GM18520 (cell line): ENCODE measurements around the gene PKIB.
"Not testable (repeated sequence)": the region's sequence is repeated elsewhere in the genome, so short reads cannot be mapped to it uniquely, and the experiment has no call there.

Experiments used
- ATAC-seq: cut with Tn5 transposase; IDR thresholded peaks from one replicate; pipeline ENCODE4 v1.9.1; 2021; ENCODE audit not compliant: unreplicated experiment

Gene PKIB

DNA sequence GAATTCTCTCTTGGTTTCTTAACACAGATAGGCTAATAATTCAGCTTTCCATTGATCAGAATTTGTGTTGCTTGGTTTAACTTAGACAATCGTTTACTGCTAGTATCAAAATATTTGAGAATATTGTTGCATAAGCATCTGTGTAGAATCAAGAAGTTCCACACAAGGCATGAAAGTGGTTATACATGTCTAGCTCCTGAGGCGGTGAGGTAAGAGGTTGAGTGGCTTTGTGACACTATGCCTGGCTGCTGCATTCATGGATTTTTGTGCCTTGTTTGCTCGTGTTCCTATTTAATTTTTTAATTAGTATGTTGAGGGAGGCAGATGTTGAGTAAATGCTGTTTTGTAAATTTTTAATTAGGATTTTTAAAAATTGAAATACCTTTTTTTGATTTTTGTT is 10.2 kb downstream of the PKIB start:
- ATAC-seq: no peak

DNA sequence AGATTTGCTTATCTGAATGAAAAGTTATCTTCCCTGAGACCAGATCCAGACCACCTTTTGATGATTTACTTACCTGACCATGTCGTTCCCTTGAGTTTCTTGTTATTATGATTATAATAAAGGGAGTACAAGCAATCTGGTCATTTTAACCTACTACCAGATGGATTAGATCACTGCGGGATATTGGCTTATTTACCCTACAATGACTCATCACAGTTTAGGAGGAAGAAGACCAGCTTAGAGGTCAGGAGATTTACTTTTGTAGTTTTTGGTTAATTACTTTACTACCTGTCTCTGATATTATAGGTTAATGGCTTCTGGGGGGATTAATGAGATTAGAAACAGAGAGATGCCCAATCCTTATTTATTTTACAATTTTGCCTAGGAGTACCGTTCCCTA is 10.7 kb downstream of the PKIB start:
- ATAC-seq: no peak

GRCh38 chr6:122621638-122622037 is 11.4 kb downstream of the PKIB start:
- no peak for ATAC-seq

DNA sequence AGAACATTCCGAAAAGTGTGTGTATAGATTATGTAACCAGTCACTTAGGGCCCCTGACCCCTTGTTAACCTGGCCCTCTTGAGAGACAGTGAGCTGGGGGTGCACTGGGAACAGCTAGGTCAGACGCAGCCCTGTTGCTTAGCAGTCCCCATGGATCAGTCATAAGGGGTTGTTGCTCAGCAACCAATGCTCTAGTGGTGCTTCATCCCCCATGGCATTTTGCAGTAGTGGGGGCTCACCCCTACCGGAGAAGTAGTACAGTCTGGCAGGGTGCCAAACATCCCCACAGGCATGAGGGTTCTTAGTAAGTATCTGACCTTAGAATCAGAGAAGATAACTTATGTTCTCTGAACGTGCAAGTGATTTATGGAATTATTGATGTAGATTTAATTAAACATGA is 12.3 kb downstream of the PKIB start:
- no peak for ATAC-seq

DNA sequence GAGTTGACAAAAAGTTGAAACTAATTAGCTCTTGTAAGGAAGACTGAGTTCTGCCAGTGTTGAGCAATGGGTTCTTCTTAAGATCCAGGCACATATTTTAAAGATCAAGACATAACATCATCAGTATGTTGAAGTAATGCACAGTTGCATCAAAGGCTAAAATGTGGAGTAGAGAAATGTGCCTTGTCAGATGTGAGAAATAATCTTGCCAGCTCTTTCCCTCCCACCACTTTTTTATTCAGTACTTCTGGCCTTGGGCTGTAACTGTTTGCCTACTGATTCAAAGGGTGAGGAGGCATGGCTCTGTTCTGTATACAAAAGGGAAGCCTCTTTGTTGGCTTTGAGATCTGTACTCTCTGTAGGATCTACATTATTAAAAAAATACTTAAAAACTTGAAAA is 13.1 kb downstream of the PKIB start:
- ATAC-seq: no peak

GRCh38 chr6:122624853-122625252 is 14.6 kb downstream of the PKIB start:
- no peak for ATAC-seq

DNA sequence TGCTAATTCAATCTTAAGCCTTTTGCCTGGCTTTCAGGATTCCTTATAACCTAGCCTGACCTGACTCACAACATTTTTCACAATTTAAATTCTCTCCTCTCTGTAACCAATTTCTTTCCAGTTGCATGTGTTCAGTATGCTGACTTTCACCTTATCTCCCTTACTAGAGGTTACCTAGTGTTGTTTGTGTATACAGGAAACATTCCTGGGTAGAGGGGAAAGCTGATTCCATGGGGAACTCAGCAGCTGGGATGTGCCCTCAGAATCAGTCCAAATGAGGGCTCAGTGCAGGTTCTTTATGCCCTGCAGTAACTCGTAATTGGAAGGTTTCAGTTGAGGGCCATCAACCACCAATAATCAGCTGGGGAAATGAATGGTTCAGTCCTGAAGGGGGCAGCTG is 18.5 kb downstream of the PKIB start:
- no peak for ATAC-seq

DNA sequence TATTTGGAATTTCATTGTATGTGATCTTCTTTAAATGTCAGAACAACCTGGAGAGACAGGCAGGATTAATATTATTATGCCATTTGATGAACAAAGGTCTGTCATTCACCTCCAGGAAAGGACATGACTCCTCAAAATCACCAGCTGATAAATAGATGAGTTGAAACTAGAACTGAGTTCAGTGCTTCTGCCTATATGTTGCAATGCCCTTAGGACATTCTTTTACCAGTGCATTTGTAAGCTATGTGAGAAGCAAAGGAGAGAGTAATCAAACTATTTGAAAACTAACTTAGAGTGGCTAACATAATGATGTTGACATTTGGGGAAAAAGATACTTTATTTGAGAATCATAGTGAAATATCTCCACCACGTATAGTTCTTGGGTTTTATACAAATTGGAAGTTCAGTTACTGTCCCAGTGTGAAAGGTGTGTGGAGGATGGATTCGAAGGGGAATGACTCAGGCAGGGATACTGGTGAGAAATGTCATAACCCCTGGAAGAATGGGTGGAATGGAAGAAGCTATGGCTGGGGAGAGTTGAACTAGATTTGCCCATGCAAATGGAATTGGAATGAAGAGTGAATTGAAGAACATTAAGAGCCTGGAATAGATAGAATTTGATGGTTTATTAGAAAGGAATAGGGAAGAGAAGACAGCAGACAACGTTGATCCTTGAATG is 21.5 kb downstream of the PKIB start:
- ATAC-seq: no peak

GRCh38 chr6:122640366-122640765 is 30.2 kb downstream of the PKIB start:
- ATAC-seq: no peak

DNA sequence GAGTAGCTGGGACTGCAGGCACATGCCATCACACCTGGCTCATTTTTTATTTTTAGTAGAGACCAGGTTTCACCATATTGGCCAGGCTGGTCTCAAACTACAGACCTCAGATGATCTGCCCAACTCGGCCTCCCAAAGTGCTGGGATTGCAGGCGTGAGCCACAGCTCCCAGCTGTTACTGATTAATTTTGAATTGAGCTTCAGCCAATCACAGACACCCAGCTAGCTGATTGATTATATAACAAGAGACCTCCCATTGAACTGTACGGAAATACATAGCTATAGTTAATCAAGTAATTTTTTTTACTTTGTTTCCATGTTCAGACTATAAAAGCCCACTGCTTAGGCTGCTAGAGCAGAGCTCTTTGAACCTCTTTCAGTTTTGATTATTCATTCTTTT is 31.6 kb downstream of the PKIB start:
- ATAC-seq: no peak

GRCh38 chr6:122642604-122643003 is 32.4 kb downstream of the PKIB start:
- ATAC-seq: not testable (repeated sequence)

- no peak for ATAC-seq
Observed at GRCh38 chr6:122645256-122645655, 35.1 kb downstream of the PKIB start.

GRCh38 chr6:122647765-122648164 is 37.6 kb downstream of the PKIB start:
- no peak for ATAC-seq

DNA sequence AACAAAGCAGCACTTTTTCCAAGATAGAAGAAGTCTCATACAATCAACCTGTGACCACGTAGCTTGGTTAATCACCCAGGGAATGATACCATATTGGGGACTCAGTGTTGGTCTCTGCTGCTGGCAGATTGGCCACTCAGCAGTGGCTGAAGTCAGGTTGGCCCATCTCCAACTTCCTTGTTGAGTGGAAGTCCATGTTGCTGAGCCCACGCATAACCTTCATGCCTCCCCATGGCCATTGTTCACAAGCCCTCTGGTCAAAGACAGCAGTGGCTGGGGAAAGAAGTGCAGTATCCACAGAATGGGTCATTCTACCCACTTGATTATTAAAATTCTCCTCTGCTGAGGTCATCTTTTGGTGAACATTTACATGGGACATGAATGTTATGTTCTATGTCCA is 38.5 kb downstream of the PKIB start:
- ATAC-seq: no peak

- ATAC-seq: no peak
Observed at GRCh38 chr6:122649701-122650100, 39.5 kb downstream of the PKIB start.

DNA sequence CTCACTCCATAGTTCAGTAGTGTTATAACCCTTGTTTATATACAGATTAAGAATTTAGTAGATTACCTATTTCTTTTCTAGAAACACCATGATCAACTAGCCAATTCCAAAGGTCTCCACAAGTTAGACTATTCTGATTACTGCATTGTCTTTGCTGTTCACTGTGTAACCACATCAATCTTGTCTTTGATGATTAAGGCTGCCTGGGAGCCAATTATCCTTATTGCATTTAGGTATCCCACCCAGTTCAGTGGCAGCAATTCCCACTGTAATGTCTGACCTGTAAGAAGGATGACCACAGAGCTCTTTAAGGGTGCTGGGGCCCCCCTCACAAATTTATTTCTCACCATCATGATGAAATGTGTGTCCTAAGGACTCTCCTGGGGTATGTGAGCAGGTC is 40.2 kb downstream of the PKIB start:
- no peak for ATAC-seq

DNA sequence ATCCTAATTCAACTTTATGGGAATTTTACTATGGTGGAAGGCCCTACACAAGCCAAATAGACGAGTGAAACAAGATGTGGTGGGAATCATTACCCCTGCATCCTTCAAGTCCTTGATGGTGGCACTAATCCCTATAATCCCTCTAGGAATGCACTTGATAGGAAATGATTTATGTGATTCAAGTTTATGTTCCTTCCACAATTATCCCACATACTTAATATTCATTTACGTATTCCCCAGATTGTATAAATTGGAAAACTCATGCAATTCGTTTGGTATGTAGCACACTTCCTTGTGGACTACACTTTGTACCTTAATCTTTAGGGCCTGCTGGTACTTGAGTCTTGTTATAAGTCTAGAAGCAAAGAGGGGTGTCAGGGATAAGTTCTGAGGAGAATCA is 40.8 kb downstream of the PKIB start:
- ATAC-seq: no peak

- no peak for ATAC-seq
Observed at GRCh38 chr6:122651604-122652003, 41.4 kb downstream of the PKIB start.

DNA sequence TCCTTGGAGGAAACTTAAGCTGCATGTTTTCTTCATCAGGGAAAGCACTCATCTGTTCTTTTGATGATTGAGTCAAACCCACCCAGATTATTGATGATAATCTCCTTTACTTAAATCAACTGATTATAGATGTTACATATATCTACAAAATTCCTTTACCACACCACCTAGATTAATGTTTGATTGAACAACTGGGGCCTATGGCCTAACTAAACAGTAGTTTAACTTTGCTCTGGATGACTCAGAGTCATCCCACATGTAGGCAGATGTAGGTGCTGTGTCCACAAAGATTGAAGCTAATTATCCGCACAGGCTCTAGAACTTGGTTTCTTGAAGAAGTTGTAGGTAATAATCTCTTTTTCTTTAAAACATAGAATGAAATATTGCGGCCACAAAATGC is 42.2 kb downstream of the PKIB start:
- no peak for ATAC-seq

GRCh38 chr6:122653094-122653493 is 42.9 kb downstream of the PKIB start:
- no peak for ATAC-seq

- no peak for ATAC-seq
Observed at GRCh38 chr6:122654012-122654411, 43.8 kb downstream of the PKIB start.

- no peak for ATAC-seq
Observed at GRCh38 chr6:122657601-122658000, 47.4 kb downstream of the PKIB start.

- ATAC-seq: no peak
Observed at GRCh38 chr6:122660296-122660695, 50.1 kb downstream of the PKIB start.

GRCh38 chr6:122663981-122664380 is 53.8 kb downstream of the PKIB start:
- no peak for ATAC-seq
